HepG2 (cell line): Measurements from ENCODE around the gene ENPP1. TPM values are rescaled to one million over a fixed set of nuclear protein-coding genes. Genes with fewer than 3 reads are reported as not detected.

Experiments
- ATAC-seq: fragments of 200-7000 bp; cut with Tn5 transposase; 3 replicates; pipeline ENCODE4 v1.9.1; 2020; ENCODE audit warnings: mild to moderate bottlenecking, moderate library complexity
- BruUV-seq: library from RNA; stranded (reverse); fragments of 400-500 nt; replicated peaks from 2 replicates; lab custom pipeline; 2021; lab: Mats Ljungman, UMichigan
- CTCF ChIA-PET: fragments of 300-600 bp; formaldehyde crosslinking; extraction: SDS; loops from one replicate; lab custom pipeline; 2021; ENCODE audit warnings: low total read pairs, inconsistent platforms, low intra/inter-chr PET ratio; lab: Yijun Ruan, JAX
- POLR2A ChIA-PET: fragments of 350-600 bp; sonication (Branson Sonifier 250); formaldehyde crosslinking; loops from one replicate; lab custom pipeline; 2020; ENCODE audit warnings: antibody characterized with exemption, inconsistent platforms; lab: Yijun Ruan, JAX
- DNase-seq: peaks from one replicate; pipeline ENCODE4 v3.0.0-alpha.2; 2015; ENCODE audit warnings: low spot score
- FAIRE-seq: peaks from 3 replicates; lab custom pipeline; 2011; peaks lifted over from hg19 to GRCh38; lab: Jason Lieb, UNC
- H2AFZ ChIP-seq: one replicate; pipeline ENCODE4 v1.6.1; 2011; ENCODE audit warnings: low read length, inconsistent platforms
- H3K27ac ChIP-seq: fragments of 300-600 bp; 3 replicates; pipeline ENCODE4 v1.8.0; 2011; ENCODE audit warnings: mixed run types, mild to moderate bottlenecking, mixed read lengths, low read length, inconsistent platforms; ENCODE audit not compliant: insufficient read depth; ENCODE audit errors: extremely low read length
- H3K27me3 ChIP-seq, 2 experiments: fragments of 200-600 bp in 1 of 2; 2 replicates in 1 of 2; 3 replicates in 1 of 2; pipeline versions ENCODE4 v1.6.0 to v1.8.0; 2011; ENCODE audit warnings: low read length in 2 of 2, mild to moderate bottlenecking in 2 of 2, moderate library complexity in 2 of 2, inconsistent platforms in 1 of 2; ENCODE audit not compliant: insufficient read depth in 2 of 2, control insufficient read depth in 1 of 2
- H3K36me3 ChIP-seq, 2 experiments: fragments of 200-600 bp in 1 of 2; replicated peaks in 1 of 2; 2 replicates in 1 of 2; 3 replicates in 1 of 2; pipeline versions ENCODE4 v1.5.1 to v1.8.0; 2011; ENCODE audit warnings: low read length in 2 of 2, inconsistent platforms in 1 of 2; ENCODE audit not compliant: insufficient read depth in 2 of 2, control insufficient read depth in 1 of 2
- H3K4me1 ChIP-seq: 2 replicates; pipeline ENCODE4 v1.5.1; 2012; ENCODE audit warnings: low read length, inconsistent platforms; ENCODE audit not compliant: insufficient read depth
- H3K4me2 ChIP-seq: 2 replicates; pipeline ENCODE4 v1.6.0; 2011; ENCODE audit warnings: low read depth, low read length, inconsistent platforms
- H3K4me3 ChIP-seq, 3 experiments: fragments of 200-600 bp in 1 of 3; sonication (generic), shearing (Covaris generic) in 1 of 3; replicated peaks in 1 of 3; 2 replicates each; pipeline ENCODE4 v1.5.1; 2011 to 2016; ENCODE audit warnings: low read length in 3 of 3, inconsistent platforms in 2 of 3, low read depth in 2 of 3, mild to moderate bottlenecking in 2 of 3, control low read depth in 1 of 3, mixed read lengths in 1 of 3; ENCODE audit not compliant: insufficient read depth in 1 of 3
- H3K79me2 ChIP-seq: one replicate; pipeline ENCODE4 v1.6.1; 2011; ENCODE audit warnings: low read length, inconsistent platforms; ENCODE audit not compliant: insufficient read depth
- H3K9ac ChIP-seq: 2 replicates; pipeline ENCODE4 v1.6.0; 2011; ENCODE audit warnings: mild to moderate bottlenecking, low read depth, low read length, inconsistent platforms; ENCODE audit not compliant: insufficient read depth
- H3K9me3 ChIP-seq: 2 replicates; pipeline ENCODE4 v1.5.1; 2012; ENCODE audit warnings: mild to moderate bottlenecking, low read length
- H4K20me1 ChIP-seq: 2 replicates; pipeline ENCODE4 v1.6.0; 2011; ENCODE audit warnings: inconsistent platforms, mild to moderate bottlenecking, low read length, moderate library complexity; ENCODE audit not compliant: insufficient read depth
- ARHGAP35 ChIP-seq: sonication (generic); formaldehyde crosslinking; IDR thresholded peaks from 2 replicates; pipeline ENCODE4 v1.9.0; 2022; ENCODE audit warnings: mild to moderate bottlenecking, inconsistent platforms, moderate library complexity, missing genetic modification reagents, borderline replicate concordance
- FOSL2 ChIP-seq: sonication (generic); formaldehyde crosslinking; IDR thresholded peaks from 2 replicates; pipeline ENCODE4 v1.4.0; 2020; ENCODE audit warnings: missing genetic modification reagents
- KDM4B ChIP-seq: sonication (generic); formaldehyde crosslinking; IDR thresholded peaks from 2 replicates; pipeline ENCODE4 v1.4.0; 2020; ENCODE audit warnings: missing genetic modification reagents
- MAFK ChIP-seq, 2 experiments: IDR thresholded peaks in 1 of 2; conservative IDR thresholded peaks in 1 of 2; 2 replicates each; pipeline ENCODE4 v1.6.1; 2011; ENCODE audit warnings: improper control_type of control experiment in 2 of 2, low read length in 2 of 2
- ZFP36L1 ChIP-seq: sonication (generic); formaldehyde crosslinking; IDR thresholded peaks from 2 replicates; pipeline ENCODE4 v1.8.0; 2022; ENCODE audit warnings: mild to moderate bottlenecking, missing genetic modification reagents, moderate library complexity
- ZNF121 ChIP-seq: sonication (generic); formaldehyde crosslinking; IDR thresholded peaks from 2 replicates; pipeline ENCODE4 v1.5.0; 2020; ENCODE audit warnings: mild to moderate bottlenecking, missing genetic modification reagents
- ZNF205 ChIP-seq: IDR thresholded peaks from 2 replicates; pipeline ENCODE4 v1.6.1; 2018; ENCODE audit warnings: missing biosample characterization, missing genetic modification reagents
- ZNF282 ChIP-seq: fragments of 450-650 bp; IDR thresholded peaks from 2 replicates; pipeline ENCODE4 v1.6.1; 2018; ENCODE audit not compliant: partially characterized antibody
- ZNF441 ChIP-seq: sonication (generic); formaldehyde crosslinking; IDR thresholded peaks from 2 replicates; pipeline ENCODE4 v1.7.0; 2021; ENCODE audit warnings: missing genetic modification reagents, borderline replicate concordance
- WGBS: methylation state at CpG from one replicate; pipeline ENCODE4 v1.1.6; 2017; ENCODE audit warnings: low lambda C conversion rate; 5-methylcytosine and 5-hydroxymethylcytosine counted together
- in situ Hi-C: cut with HindIII; loops from 2 replicates; pipeline ENCODE4 v1.10.0; 2017; ENCODE audit warnings: low pct_unique_long_range_greater_than_20kb; ENCODE audit not compliant: extremely low pct_ligation_motif_present
- intact Hi-C: fragments of 100-400 bp; cut with micrococcal nuclease; formaldehyde crosslinking; loops from one replicate; pipeline ENCODE4 v1.10.0; 2022; ENCODE audit not compliant: unreplicated experiment
- polyA plus RNA-seq, 8 experiments: library from polyadenylated mRNA; depleted of rRNA in 3 of 8; stranded (reverse) in 7 of 8; unstranded in 1 of 8; fragments of >200 nt; fragmentation: Illumina TruSeq in 4 of 8; extraction: Trizol in 4 of 8; gene quantifications; 2 replicates each; pipeline versions ENCODE4 v1.2.1 to v1.2.3, GENCODE V29; 2011 to 2016; ENCODE audit warnings: low read depth in 4 of 8, missing spikeins in 1 of 8, mixed read lengths in 1 of 8; ENCODE audit not compliant: insufficient read depth in 1 of 8
- total RNA-seq, 5 experiments: library from RNA; depleted of rRNA; stranded (reverse); fragments of >200 nt; fragmentation: Illumina TruSeq; extraction: Trizol; gene quantifications; 2 replicates each; pipeline ENCODE4 v1.2.3, GENCODE V29; 2016; ENCODE audit warnings: low read depth in 1 of 5
- TF ChIP-seq, protein P1 (sequence below), 2 experiments: sonication (generic) in 1 of 2; formaldehyde crosslinking in 1 of 2; IDR thresholded peaks; 2 replicates each; pipeline versions ENCODE4 v1.4.0 to v1.6.1; 2016 to 2020; ENCODE audit warnings: borderline replicate concordance in 1 of 2, low read depth in 1 of 2, mild to moderate bottlenecking in 1 of 2, missing genetic modification reagents in 1 of 2

ENPP1 gene
- total and polyA plus RNA-seq, 2 of the 13 experiments (the other 11 are each of a cell fraction or from before 2014, with no cell fraction given), result 56.5 to 160 TPM

DNA sequence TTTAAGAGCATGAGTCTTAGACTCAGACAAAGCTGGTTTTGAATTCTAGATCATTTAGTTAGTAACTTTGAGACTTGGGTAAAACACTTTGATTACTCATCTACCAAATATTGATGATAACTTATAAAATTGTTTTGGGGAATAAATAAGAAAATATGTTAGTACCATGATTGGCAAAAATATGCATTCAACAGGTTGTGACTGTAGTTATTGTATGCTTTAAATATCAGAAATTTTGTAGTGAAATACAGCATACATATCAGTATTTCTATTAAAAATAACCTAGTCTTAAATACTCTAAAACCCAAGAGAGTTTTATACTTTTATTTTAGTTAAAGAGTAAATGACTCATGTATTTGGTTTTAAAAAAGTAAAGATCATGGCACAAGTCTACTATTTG lies 68.7 kb downstream of the ENPP1 start (continued):
- TF ChIP-seq ARHGAP35 (CRISPR knock-in tag) (no peak), KDM4B (CRISPR knock-in tag) (no peak)

DNA sequence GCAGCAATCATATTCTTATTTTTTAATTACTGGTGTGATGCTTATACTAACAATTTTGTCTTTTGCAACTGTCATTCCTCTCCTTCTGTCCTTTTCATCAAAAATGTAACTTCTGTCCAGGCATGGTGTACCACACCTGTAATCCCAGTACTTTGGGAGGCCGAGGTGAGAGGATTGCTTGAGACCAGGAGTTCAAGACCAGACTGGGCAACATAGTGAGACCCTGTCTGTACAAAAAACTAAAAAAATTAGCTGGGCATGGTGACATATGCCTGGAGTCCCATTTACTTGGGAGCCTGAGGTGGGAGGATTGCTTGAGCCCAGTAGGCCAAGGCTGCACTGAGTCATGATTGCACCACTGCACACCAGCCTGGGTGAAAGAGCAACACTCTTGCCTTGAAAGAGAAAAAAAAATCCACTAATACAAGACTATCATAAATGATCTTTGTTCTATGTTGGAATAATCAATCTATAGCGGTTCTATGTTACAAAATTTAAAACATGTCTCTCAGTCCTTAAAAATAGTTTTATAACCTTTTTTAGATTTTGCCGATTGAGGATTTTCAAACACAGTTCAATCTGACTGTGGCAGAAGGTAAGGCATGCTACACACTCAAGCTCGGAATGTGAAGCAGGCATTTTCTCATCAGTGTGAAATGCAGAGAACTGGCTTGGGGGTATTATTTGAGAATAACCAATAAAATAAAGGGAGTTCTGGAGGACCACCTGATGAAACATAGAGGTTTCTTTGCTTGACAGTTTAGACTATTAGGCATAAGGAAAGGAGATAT lies 70.4 kb downstream of the ENPP1 start:
- ATAC-seq, result peak; percentile 42; the same call in 2 of the 3 replicates
- in situ Hi-C loops, result no loop called here

DNA sequence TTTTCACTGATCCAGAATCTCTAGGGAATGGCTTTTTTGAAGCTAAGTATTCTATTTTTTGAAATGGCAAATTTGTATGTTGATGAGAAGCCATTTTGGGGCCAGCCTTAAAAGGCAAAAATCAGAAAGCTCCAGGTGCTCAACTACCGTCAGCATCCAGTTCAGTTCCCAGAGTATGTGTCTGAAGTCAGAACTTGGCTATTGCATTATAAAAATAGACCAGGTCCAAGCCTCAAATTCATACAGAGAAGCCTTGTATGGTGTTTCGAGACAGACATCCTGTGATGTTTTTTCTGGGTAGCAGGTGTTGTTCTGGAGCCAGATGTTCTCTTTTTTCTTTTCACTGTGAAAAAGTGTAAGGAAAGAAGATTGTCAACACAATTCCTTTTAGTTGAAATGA lies 75.2 kb downstream of the ENPP1 start:
- H3K79me2 ChIP-seq, result no peaks in the 10 kb centered on the region
- no peaks in the 10 kb centered on the region for H3K9me3 ChIP-seq
- no peaks in the 10 kb centered on the region for H3K27me3 ChIP-seq
- H3K36me3 ChIP-seq, result peaks cover 30 to 80% of the 10 kb centered on the region in 2 experiments
- no peak overlapping the region for H3K4me3 ChIP-seq
- ATAC-seq (no peak), FAIRE-seq (no peak), DNase-seq (no peak)
- no peak overlapping the region for H2AFZ ChIP-seq
- H3K27ac ChIP-seq, result no peak overlapping the region
- CTCF ChIA-PET, result no interaction called here
- BruUV-seq, result no TSS peak
- intact Hi-C loops, result no loop called here
- POLR2A ChIA-PET, result no interaction called here
- H4K20me1 ChIP-seq, result no peaks in the 10 kb centered on the region
- H3K4me1 ChIP-seq, result no peaks in the 10 kb centered on the region
- 98% methylated on average over 2 of the region's 2 CpGs for WGBS
- H3K4me2 ChIP-seq, result no peak overlapping the region
- no peak overlapping the region for H3K9ac ChIP-seq
- in situ Hi-C loops, result no loop called here
- TF ChIP-seq ZNF205, result no peak
- TF ChIP-seq, protein P1, sequence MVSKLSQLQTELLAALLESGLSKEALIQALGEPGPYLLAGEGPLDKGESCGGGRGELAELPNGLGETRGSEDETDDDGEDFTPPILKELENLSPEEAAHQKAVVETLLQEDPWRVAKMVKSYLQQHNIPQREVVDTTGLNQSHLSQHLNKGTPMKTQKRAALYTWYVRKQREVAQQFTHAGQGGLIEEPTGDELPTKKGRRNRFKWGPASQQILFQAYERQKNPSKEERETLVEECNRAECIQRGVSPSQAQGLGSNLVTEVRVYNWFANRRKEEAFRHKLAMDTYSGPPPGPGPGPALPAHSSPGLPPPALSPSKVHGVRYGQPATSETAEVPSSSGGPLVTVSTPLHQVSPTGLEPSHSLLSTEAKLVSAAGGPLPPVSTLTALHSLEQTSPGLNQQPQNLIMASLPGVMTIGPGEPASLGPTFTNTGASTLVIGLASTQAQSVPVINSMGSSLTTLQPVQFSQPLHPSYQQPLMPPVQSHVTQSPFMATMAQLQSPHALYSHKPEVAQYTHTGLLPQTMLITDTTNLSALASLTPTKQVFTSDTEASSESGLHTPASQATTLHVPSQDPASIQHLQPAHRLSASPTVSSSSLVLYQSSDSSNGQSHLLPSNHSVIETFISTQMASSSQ (IDR thresholded peaks at IDR 0.05; ENCODE audit: low read depth), result no peak
- TF ChIP-seq, protein P1 (CRISPR knock-in tag; IDR thresholded peaks at IDR 0.05; ENCODE audit: borderline replicate concordance), result no peak
- TF ChIP-seq ZNF282, result no peak

More for the DNA sequence above, 70.4 kb downstream of the ENPP1 start:
- H2AFZ ChIP-seq, result no peak overlapping the region
- H3K4me2 ChIP-seq, result no peak overlapping the region
- 97% methylated on average over 4 of the region's 4 CpGs for WGBS
- TSS peak; percentile 10 for BruUV-seq
- H3K9ac ChIP-seq, result no peak overlapping the region
- no peak for DNase-seq
- ChIA-PET POLR2A (no interaction called here), CTCF (no interaction called here)
- no peaks in the 10 kb centered on the region for H3K79me2 ChIP-seq
- no peaks in the 10 kb centered on the region for H3K27me3 ChIP-seq
- H3K4me1 ChIP-seq, result no peaks in the 10 kb centered on the region
- no peaks in the 10 kb centered on the region for H4K20me1 ChIP-seq
- H3K36me3 ChIP-seq, result peaks cover 35 to 84% of the 10 kb centered on the region in 2 experiments
- H3K9me3 ChIP-seq, result no peaks in the 10 kb centered on the region
- no peak for FAIRE-seq
- intact Hi-C loops, result no loop called here
- no peak for TF ChIP-seq ZNF441 (CRISPR knock-in tag)
- peak; percentile 38 to 68; a peak in 3 of 4 replicates for TF ChIP-seq MAFK (conservative IDR thresholded peaks at IDR 0.05 in 1 of 2, IDR thresholded peaks at IDR 0.05 in 1 of 2; ENCODE audit: low read length in 2 of 2)
- peak; percentile 81 for TF ChIP-seq ZNF121
- no peak for TF ChIP-seq ZFP36L1
- TF ChIP-seq FOSL2 (CRISPR knock-in tag), result peak; percentile 41
- no peak overlapping the region for H3K4me3 ChIP-seq
- H3K27ac ChIP-seq, result no peak overlapping the region
